Endothelial cell of umbilical vein (primary cell): ENCODE measurements around the gene HOXB7.

ENCODE experiments used
- CTCF ChIP-seq, 2 donors: IDR thresholded peaks; 1 replicate in 1 of 2; 2 replicates in 1 of 2; pipeline ENCODE4 v1.5.1; 2011; ENCODE audit warnings: low read length in 2 of 2, mild to moderate bottlenecking in 2 of 2, moderate library complexity in 2 of 2, control low read depth in 1 of 2, inconsistent platforms in 1 of 2, low read depth in 1 of 2; ENCODE audit not compliant: insufficient read depth in 1 of 2; ENCODE audit errors: extremely low read depth in 1 of 2
- FOS ChIP-seq: IDR thresholded peaks from 2 replicates; pipeline ENCODE4 v1.6.1; 2011; ENCODE audit warnings: mild to moderate bottlenecking, low read length, moderate library complexity, borderline replicate concordance; ENCODE audit not compliant: insufficient read depth
- GATA2 ChIP-seq: IDR thresholded peaks from 2 replicates; pipeline ENCODE4 v1.7.0; 2011; ENCODE audit warnings: low read depth, mild to moderate bottlenecking, moderate library complexity, mixed read lengths, low read length; ENCODE audit not compliant: insufficient read length, insufficient read depth
- JUN ChIP-seq: IDR thresholded peaks from 2 replicates; pipeline ENCODE4 v1.6.1; 2011; ENCODE audit warnings: borderline replicate concordance, low read depth; ENCODE audit not compliant: insufficient read length, insufficient read depth
- POLR2A ChIP-seq: IDR thresholded peaks from 2 replicates; pipeline ENCODE4 v1.6.1; 2012; ENCODE audit warnings: low read depth, mild to moderate bottlenecking, control low read depth, low read length
- POLR2AphosphoS5 ChIP-seq: IDR thresholded peaks from 2 replicates; pipeline ENCODE4 v1.6.1; 2012; ENCODE audit warnings: low read depth, mild to moderate bottlenecking, control low read depth, low read length, moderate library complexity; ENCODE audit not compliant: insufficient read depth

- TF ChIP-seq CTCF (IDR thresholded peaks at IDR 0.05; ENCODE audit: extremely low read depth in 1 of 2, insufficient read depth in 1 of 2, low read depth in 1 of 2, low read length in 2 of 2): no peak
- no peak for TF ChIP-seq POLR2AphosphoS5
- no peak for TF ChIP-seq JUN
- TF ChIP-seq GATA2: no peak
- TF ChIP-seq FOS: no peak
- TF ChIP-seq POLR2A: no peak
Observed at GRCh38 chr17:48629411-48629759, 18.6 kb upstream of the HOXB7 start.
